HG03439 (cell line): ENCODE data around the gene C2CD2.
"Not testable (repeated sequence)": the region's sequence is repeated elsewhere in the genome, so short reads cannot be mapped to it uniquely, and the experiment has no call there.

Experiments
- ATAC-seq: cut with Tn5 transposase; IDR thresholded peaks from one replicate; pipeline ENCODE4 v1.9.1; 2021; ENCODE audit warnings: mild to moderate bottlenecking, moderate library complexity; ENCODE audit not compliant: unreplicated experiment

Gene C2CD2

GRCh38 chr21:41975391-41976272 is 21.8 kb upstream of the C2CD2 start:
- ATAC-seq, result no peak

- ATAC-seq, result no peak
These were observed 20.9 kb upstream of the C2CD2 start for GRCh38 chr21:41974752-41975053.

DNA sequence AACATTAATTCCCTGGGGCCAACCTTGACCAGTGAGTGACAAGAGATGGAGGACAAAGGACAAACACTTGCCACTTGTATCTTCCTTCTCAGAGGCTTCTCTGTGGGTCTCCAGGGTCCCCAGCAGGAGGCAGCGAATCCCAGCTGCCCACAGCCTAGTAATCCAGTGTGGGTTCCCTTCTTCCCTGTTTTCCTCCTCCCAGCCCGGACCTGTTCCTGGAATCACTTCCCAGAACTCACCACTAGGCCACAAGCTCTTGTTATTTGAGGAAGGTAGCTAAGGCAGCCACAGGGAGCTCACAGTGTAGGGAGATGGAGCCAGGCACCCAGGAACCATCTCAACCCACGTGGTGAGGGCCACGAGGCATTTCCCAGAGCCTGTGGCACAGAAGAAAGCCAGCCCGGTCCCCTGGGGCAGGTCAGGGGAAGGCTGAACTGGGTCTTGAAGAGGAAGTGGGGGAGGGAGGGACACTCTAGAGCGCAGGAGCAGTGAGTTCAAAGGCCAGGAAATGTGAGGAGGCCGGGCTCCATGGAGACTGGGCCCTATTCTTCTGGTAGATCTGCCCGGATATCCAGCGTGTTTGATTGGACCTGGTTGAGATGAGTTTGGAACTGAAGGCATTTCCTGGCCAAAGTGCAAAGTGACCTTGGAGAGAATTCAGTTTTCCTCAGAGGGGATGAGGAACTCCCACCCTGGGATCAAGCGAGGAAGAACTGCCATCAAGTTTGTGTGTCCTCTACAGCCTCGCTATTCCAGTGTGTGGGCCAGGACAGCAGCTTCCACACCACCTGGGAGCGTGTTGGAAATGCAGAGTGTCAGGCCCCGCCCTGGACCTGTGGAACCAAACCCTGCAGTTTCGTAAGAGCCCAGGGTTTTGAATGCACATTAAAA is 20.3 kb upstream of the C2CD2 start:
- no peak for ATAC-seq

- ATAC-seq, result no peak
These were observed 19.6 kb upstream of the C2CD2 start for GRCh38 chr21:41973427-41973831.

DNA sequence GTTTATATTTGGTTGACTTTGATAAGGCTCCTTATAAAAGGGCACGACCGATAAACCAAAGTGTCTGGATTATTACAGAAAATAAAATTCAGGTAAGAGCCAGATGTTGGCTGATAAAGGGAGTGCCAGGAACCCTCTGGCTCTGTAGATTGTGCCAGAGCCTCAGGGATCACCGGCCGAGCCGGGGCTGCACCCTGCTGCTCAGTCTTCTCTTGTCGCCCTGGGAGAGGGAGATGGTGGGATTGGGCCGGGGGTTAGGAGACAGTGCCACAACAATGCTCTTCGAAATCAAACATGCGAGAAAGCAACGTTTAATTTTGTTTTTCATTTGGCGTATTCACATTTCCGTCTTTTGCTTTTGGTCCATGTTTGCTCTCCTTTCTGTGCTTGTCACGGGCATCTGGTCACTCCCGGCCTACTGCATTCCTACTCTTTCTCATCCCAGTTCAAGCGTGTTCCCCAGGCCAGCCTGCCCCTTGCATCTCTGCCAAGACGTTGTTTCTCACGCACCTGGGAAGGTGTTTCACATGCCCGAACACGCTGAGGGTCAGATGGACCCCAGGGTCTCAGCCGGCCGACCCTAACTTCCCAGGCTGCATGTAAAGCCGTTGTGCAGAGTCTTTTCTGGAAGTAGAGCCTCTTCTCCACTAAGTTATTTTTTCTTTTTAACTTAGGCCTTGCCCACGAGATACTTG is 18.8 kb upstream of the C2CD2 start:
- ATAC-seq, result no peak

- no peak for ATAC-seq
These were observed 18.1 kb upstream of the C2CD2 start for GRCh38 chr21:41971891-41972290.

DNA sequence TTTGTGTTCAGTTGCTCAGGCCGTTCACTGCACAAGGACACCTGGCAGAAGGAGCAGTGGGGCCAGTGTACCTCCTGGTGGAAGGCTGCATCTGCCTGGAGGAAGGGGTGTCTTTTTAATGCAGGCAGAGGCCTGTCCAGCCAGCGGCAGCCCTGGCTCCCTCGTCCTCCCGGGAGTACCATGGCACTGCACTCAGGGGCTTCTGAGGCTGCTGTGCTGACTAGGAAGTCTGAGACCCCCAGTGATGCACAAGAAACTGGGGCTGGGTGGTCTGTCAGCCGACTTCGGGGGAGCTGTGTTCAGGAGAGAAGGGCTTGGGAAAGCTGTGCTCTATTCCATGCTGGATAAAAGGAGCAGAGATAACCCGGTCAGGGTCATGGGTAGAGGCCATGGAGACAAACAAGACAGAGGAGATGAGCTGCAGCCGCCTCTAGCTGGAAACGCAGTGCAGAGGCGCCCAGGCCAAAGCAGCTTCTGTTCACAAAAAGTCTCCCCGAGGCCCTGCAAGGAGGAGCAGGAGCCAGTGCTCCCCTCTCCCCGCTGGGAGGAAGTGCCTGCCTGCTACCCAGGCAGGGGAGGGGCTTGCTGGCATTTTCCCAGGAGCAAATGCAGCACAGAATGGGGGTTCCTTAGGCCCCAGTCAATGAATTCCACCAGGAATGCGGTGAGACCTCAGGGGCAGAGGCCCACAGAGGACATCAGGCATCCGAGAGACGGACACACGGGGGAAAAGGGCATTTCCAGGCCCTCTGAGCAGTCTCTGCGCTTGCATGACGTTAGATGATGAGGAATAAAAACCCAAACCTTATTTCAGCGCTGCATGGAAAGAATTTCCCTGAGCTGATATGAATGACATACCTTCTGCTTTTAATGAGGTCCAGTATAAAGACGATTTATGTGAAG is 17.2 kb upstream of the C2CD2 start:
- ATAC-seq, result no peak

DNA sequence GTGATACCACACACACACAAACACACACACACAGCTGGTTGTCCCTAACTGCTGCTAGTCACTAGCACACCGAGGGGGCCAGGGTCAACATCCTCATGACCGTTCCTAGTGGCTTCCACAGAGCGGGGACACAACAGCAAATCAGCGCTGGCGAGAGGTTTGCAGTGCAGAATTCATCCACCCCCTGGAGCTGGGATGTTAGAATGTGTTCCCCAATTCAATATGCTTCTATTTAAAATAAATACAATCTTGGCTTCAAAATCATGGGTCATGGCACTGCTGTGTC is 16.2 kb upstream of the C2CD2 start:
- ATAC-seq, result no peak

GRCh38 chr21:41967708-41968107 is 13.9 kb upstream of the C2CD2 start:
- no peak for ATAC-seq

- ATAC-seq, result no peak
These were observed 13.2 kb upstream of the C2CD2 start for GRCh38 chr21:41966872-41967621.

GRCh38 chr21:41966041-41966833 is 12.4 kb upstream of the C2CD2 start:
- no peak for ATAC-seq

DNA sequence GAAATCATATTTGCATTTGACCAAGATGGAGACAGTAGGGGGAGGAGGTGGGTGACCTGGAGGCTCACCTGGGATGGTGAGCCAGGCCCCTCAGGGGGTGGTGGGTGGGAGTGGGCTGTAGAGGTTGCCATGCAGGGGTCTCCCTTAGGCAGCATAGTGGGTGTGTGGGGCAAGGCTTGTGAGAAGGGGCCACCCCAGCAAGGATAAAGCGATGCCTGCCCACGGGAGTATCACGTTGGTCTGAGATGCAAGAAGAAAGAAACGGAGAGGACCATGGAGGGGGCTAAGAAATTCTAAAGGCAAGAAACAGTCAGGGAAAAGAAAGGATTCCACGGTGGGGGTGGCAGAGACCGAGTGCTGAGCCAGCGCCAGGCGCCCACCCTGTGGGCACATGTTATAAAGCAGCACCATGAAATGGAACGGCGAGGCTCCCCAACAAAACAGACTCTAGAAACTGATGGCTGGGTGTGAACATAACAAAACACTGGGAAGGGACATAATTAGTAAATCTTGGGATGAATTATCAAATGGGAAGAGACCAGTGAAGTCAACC is 11.7 kb upstream of the C2CD2 start:
- no peak for ATAC-seq

DNA sequence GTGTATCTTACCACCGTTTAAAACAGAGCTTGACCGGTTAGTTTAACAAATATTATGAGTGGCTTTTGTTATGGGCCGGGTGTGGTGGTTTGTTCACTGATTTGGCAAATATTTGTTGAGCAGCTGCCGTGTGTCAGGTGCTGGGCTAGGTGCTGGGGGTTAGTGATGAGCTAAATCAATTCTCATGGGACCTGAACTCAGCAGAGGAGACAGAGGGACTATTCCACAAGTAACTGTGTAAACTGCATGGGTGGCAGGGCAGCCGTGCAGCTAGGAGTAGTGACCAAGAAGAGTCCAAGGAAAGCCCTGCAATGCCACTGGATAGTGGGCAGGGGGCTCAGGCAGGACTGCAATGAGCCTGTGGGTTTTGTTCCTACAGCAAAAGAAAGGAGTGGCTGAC is 11.2 kb upstream of the C2CD2 start:
- no peak for ATAC-seq

GRCh38 chr21:41964171-41964570 is 10.4 kb upstream of the C2CD2 start:
- ATAC-seq, result no peak

- no peak for ATAC-seq
These were observed 8.7 kb upstream of the C2CD2 start for GRCh38 chr21:41962425-41962966.

DNA sequence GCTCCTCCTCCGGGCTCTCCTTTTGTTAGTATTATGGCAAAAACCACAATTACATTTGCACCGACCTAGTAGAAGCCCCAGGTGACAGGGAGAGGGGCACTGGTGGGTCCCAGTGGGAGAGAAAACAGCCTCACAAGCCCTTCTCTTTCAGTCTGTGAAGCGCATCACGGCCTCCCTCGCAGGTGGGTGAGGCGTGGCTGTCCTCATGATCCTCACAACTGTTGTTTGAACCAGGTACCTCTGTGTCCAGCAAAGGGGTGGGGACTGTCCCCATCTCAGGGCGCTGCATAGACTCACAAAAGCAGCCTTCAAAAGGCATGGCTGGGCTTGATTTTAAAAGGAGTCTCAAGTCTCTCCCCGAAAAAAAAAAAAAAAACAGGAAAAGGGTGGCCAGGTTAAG is 7.9 kb upstream of the C2CD2 start:
- no peak for ATAC-seq

GRCh38 chr21:41961282-41961701 is 7.5 kb upstream of the C2CD2 start:
- no peak for ATAC-seq

- ATAC-seq, result no peak
These were observed 6.6 kb upstream of the C2CD2 start for GRCh38 chr21:41960386-41960785.

DNA sequence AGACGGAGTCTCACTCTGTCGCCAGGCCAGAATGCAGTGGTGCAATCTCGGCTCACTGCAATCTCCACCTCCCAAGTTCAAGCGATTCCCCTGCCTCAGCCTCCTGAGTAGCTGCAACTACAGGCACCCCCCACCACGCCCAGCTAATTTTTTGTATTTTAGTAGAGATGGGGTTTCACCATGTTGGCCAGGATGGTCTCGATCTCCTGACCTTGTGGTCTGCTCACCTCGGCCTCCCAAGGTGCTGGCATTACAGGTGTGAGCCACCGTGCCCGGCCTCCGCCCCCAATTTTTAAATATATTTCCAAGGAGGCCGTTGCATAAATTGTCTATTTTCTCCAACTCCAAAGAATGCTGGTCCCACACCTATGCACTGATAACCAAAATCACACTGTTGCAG is 5.9 kb upstream of the C2CD2 start:
- ATAC-seq, result not testable (repeated sequence)
